ENCODE measurements around the gene LPAR2.
A peak's percentile ranks its signal among the peaks of the same experiment; 100 is the strongest.

The LPAR2 gene

DNA sequence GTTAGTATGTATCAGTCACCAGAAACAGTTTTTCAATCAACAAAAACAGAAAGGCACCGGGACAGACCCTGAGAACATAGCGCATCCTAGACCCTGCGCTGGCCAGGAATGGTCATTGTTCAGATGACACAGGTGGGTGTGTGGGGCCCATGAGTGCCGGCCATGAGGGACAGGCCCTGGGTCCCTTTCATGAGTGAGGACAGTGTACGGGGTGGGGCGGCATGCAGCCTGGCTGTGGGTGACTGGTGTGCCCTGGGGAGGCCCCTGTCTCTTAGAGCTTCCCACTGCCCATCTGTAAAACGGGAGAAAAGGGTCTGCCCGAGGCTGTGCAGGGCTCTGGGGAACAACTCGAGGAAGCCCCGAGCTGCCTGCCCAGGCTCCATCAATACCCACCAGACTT is 35.3 kb downstream of the LPAR2 start:
- DNase-seq, result no peak

GRCh38 chr19:19591133-19591825 is 36.7 kb downstream of the LPAR2 start:
- peak; percentile 59 for DNase-seq

DNA sequence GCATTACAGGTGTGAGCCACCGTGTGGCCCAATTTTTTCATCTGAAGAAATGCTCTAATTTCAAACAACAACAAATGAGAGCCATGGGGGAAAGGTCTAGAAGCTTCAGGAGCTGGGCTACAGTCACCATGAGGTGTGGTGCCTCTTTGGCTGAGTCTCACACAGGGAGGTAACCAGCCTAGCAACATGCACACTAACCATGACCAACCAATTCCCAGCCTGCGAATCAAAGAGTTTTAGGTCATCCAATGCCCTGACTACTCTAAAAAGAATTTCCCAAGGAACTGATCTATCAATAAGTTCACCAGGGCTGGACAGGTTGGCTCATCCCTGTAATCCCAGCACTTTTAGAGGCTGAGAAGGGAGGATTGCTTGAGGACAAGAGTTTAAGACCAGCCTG is 39.5 kb downstream of the LPAR2 start:
- DNase-seq, result no peak

GRCh38 chr19:19587771-19588170 is 40.2 kb downstream of the LPAR2 start:
- DNase-seq, result no peak

- no peak for DNase-seq
Observed at GRCh38 chr19:19584356-19584755, 43.7 kb downstream of the LPAR2 start.

- no peak for DNase-seq
Observed at GRCh38 chr19:19582471-19582870, 45.5 kb downstream of the LPAR2 start.

DNA sequence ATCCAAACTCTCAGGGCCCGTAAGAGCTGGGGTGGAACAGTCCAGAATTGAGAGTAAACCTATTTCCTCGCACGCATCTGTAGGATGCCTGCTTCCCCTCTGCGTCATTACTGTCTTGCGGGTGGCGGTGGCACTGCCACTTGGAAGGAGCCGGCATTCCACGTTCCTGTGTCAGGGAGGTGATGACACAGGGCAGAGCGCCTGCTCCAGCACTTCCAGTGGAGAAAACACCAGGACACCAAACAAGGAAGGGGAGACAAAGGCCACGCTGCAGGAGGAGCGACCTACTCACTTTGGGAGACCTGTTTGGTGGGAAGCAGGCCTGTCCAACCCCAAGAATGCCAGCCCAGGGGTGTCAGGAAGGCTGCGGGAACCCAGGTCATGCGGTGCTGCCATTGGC is 46.6 kb downstream of the LPAR2 start:
- no peak for DNase-seq

DNA sequence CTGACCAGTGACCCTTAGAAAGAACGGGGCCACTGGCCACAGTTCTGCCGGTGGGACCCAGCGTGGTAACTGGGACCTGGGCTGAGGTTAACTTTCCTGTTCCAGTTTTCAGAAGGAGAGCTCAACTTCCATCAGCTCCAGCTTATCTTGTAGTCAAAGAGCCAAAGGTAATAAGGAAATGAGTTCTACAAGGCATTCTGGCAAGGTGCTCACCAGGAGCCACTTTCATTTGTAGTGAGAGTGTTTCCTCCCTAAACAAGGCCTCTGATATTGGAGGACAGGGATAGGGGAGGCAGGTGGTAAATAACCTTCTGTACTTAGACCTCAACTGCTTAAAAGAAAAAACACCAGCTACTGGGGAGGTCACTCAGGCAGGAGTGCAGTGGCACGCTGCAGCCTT is 47.6 kb downstream of the LPAR2 start:
- no peak for DNase-seq

GRCh38 chr19:19579533-19580361 is 48.3 kb downstream of the LPAR2 start:
- no peak for DNase-seq

- DNase-seq, result no peak
Observed at GRCh38 chr19:19578252-19578651, 49.8 kb downstream of the LPAR2 start.

- no peak for DNase-seq
Observed at GRCh38 chr19:19575411-19575810, 52.6 kb downstream of the LPAR2 start.

Measured in stimulated activated CD4-positive, alpha-beta T cell treated with anti-CD3 and anti-CD28 coated beads, Interleukin-4, amount 100 ng/mL, for 1 hour (primary cell).